WTC11 (cell line): ENCODE data around the gene ANKZF1. TPM values are rescaled to one million over a fixed set of nuclear protein-coding genes. Genes with fewer than 3 reads are reported as not detected.

ENCODE experiments used
- ATAC-seq: fragments of 200-7000 bp; cut with Tn5 transposase; 2 replicates; pipeline ENCODE4 v1.10.0; 2021; ENCODE audit warnings: mild to moderate bottlenecking, moderate library complexity
- CTCF ChIA-PET: fragments of 300-600 bp; sonication (Branson Sonifier 250); formaldehyde crosslinking; loops from one replicate; lab custom pipeline; 2021; ENCODE audit warnings: antibody characterized with exemption; lab: Charles Lee
- POLR2A ChIA-PET: fragments of 350-600 bp; sonication (Branson Sonifier 250); formaldehyde crosslinking; loops from one replicate; lab custom pipeline; 2021; ENCODE audit warnings: antibody characterized with exemption; lab: Charles Lee
- DNase-seq: peaks from one replicate; pipeline ENCODE4 v3.0.0; 2021; ENCODE audit warnings: low spot score
- H3K27ac Mint-ChIP-seq: 2 replicates; pipeline ENCODE4 v1.8.0; 2021; ENCODE audit warnings: mixed read lengths
- H3K27me3 Mint-ChIP-seq: 2 replicates; pipeline ENCODE4 v1.8.0; 2021; ENCODE audit warnings: low read depth, mild to moderate bottlenecking, moderate library complexity, mixed read lengths
- H3K36me3 Mint-ChIP-seq: 2 replicates; pipeline ENCODE4 v1.8.0; 2021; ENCODE audit warnings: mixed read lengths
- H3K4me1 Mint-ChIP-seq: 2 replicates; pipeline ENCODE4 v1.8.0; 2022; ENCODE audit warnings: mixed read lengths
- H3K4me3 Mint-ChIP-seq: 2 replicates; pipeline ENCODE4 v1.8.0; 2021; ENCODE audit warnings: mild to moderate bottlenecking, moderate library complexity, mixed read lengths
- H3K9me3 Mint-ChIP-seq: 2 replicates; pipeline ENCODE4 v1.8.0; 2021; ENCODE audit warnings: mixed read lengths
- ATF2 ChIP-seq: sonication (generic); formaldehyde crosslinking; IDR thresholded peaks from 2 replicates; pipeline ENCODE4 v1.8.1; 2022; ENCODE audit warnings: low read depth, missing genetic modification reagents, borderline replicate concordance
- CBFB ChIP-seq: sonication (generic); formaldehyde crosslinking; IDR thresholded peaks from 2 replicates; pipeline ENCODE4 v1.8.1; 2022; ENCODE audit warnings: mild to moderate bottlenecking, low read depth, missing genetic modification reagents
- CDX4 ChIP-seq: fragments of 250-450 bp; sonication (Bioruptor Pico); IDR thresholded peaks from 2 replicates; pipeline ENCODE4 v1.9.0; 2021; ENCODE audit warnings: moderate library complexity, mild to moderate bottlenecking, inconsistent platforms, borderline replicate concordance
- ELF4 ChIP-seq: sonication (generic); formaldehyde crosslinking; IDR thresholded peaks from 2 replicates; pipeline ENCODE4 v1.8.1; 2022; ENCODE audit warnings: low read depth, mild to moderate bottlenecking, moderate library complexity, missing genetic modification reagents
- FOXK1 ChIP-seq: sonication (generic); formaldehyde crosslinking; IDR thresholded peaks from 2 replicates; pipeline ENCODE4 v1.8.0; 2022; ENCODE audit warnings: mild to moderate bottlenecking, moderate library complexity, missing genetic modification reagents
- RELA ChIP-seq: sonication (generic); formaldehyde crosslinking; IDR thresholded peaks from 2 replicates; pipeline ENCODE4 v1.8.1; 2022; ENCODE audit warnings: missing genetic modification reagents, mild to moderate bottlenecking, borderline replicate concordance
- RORB ChIP-seq: fragments of 250-450 bp; sonication (Bioruptor Pico); IDR thresholded peaks from 2 replicates; pipeline ENCODE4 v1.9.0; 2021; ENCODE audit warnings: mild to moderate bottlenecking
- ZNF416 ChIP-seq: fragments of 250-450 bp; sonication (Bioruptor Pico); IDR thresholded peaks from 2 replicates; pipeline ENCODE4 v1.9.0; 2021; ENCODE audit warnings: mild to moderate bottlenecking, inconsistent platforms
- ZNF512 ChIP-seq: sonication (generic); formaldehyde crosslinking; IDR thresholded peaks from 2 replicates; pipeline ENCODE4 v1.8.1; 2022; ENCODE audit warnings: missing genetic modification reagents, borderline replicate concordance
- total RNA-seq: library from RNA; stranded (reverse); gene quantifications from 3 replicates; pipeline ENCODE4 v1.2.3, GENCODE V29; 2021
- TF ChIP-seq, protein P1 (sequence below): sonication (generic); formaldehyde crosslinking; IDR thresholded peaks from 2 replicates; pipeline ENCODE4 v1.8.0; 2022; ENCODE audit warnings: missing genetic modification reagents
- TF ChIP-seq, protein P2 (sequence below): sonication (generic); formaldehyde crosslinking; IDR thresholded peaks from 2 replicates; pipeline ENCODE4 v1.8.1; 2023; ENCODE audit warnings: mild to moderate bottlenecking, missing genetic modification reagents, borderline replicate concordance
- TF ChIP-seq, protein P3 (sequence below): sonication (generic); formaldehyde crosslinking; IDR thresholded peaks from 2 replicates; pipeline ENCODE4 v1.8.0; 2023; ENCODE audit warnings: missing genetic modification reagents

ANKZF1 gene
- total RNA-seq, 1 experiment from 2014 or later = 70.4 TPM

DNA sequence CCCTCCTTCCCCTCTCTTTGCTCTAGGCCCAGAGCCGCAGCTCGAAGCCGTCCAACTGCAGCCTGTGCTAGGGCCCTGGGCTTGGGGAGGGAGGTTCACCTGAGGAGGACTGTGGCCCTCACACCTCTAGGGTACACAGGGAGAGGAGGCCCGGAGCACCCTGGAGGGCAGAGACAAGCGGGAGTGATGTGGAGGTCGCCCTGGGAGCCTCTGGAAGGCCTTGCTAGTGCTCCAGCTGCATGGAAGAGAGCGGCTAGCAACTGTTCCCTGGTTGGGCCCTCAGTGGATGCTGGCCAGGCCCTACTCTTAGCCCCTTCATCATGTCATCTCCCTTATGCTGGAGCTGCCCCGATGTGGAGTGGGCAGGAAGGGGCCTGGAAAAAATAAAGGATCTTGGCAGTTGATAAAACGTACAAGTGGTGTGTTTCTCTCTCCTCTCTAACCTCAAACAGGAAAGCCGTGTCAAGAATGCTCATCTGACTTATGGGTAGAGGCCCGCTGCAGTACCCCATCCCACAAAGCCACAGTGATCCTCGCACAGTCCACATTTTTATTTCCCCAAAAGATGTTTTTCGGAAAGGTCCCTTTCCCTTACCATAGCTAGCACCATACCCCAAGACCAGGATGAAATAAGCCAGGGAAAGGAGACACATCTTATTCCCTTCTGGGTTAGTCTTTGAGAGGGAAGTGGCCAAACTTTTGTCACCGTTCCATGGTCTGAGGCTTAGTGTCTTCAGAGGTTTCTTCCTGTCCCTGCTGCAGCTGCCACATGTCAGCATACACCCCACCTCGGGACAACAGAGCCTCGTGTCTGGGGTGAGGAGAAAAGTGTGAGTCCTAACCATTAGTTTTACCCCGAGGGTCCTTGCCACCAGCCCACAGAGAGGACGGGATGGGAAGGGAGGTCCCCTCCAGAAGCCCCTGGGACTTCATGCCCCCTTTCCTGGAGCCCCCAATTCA is 20.1 kb upstream of the ANKZF1 start (continued):
- TF ChIP-seq ELF4 (CRISPR knock-in tag) (no peak), FOXK1 (CRISPR knock-in tag) (no peak), CBFB (CRISPR knock-in tag) (no peak)

DNA sequence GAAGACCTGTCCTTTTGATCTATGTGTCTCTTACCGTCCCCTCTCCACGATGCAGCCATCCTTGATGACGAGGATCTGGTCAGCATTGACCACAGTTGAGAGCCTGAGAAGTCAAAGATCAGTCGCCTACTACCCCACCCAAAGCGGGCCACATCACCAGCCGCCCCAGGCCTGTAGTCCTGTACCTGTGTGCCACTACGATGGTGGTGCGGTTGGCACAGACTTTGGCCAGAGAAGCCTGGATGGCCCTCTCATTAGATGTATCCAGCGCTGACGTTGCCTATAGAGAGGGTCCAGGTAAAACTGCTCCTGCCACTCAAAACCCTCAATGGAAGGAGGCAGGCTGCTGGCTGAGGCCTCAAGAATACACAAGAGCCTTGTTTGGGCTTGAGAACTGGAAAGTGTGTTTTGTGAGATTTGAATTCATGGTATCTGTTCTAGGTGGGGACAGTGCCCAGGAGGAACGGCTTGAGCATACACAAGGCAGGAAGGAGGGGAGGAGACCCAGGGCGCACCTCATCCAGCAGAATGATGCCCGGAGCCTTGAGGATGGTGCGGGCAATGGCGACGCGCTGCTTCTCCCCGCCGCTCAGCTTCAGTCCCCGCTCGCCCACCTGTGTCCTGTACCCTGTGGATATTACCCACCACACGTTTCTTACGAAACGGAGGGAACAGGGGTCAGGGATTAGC is 19.3 kb upstream of the ANKZF1 start:
- ChIA-PET CTCF (no interaction called here), POLR2A (no interaction called here)
- H3K27ac Mint-ChIP-seq = no peak overlapping the region
- no peaks in the 10 kb centered on the region for H3K9me3 Mint-ChIP-seq
- peaks cover 59% of the 10 kb centered on the region for H3K36me3 Mint-ChIP-seq
- no peaks in the 10 kb centered on the region for H3K27me3 Mint-ChIP-seq
- ATAC-seq (no peak), DNase-seq (no peak)
- H3K4me3 Mint-ChIP-seq = no peak overlapping the region
- peaks cover 6% of the 10 kb centered on the region for H3K4me1 Mint-ChIP-seq
- TF ChIP-seq, protein P1, sequence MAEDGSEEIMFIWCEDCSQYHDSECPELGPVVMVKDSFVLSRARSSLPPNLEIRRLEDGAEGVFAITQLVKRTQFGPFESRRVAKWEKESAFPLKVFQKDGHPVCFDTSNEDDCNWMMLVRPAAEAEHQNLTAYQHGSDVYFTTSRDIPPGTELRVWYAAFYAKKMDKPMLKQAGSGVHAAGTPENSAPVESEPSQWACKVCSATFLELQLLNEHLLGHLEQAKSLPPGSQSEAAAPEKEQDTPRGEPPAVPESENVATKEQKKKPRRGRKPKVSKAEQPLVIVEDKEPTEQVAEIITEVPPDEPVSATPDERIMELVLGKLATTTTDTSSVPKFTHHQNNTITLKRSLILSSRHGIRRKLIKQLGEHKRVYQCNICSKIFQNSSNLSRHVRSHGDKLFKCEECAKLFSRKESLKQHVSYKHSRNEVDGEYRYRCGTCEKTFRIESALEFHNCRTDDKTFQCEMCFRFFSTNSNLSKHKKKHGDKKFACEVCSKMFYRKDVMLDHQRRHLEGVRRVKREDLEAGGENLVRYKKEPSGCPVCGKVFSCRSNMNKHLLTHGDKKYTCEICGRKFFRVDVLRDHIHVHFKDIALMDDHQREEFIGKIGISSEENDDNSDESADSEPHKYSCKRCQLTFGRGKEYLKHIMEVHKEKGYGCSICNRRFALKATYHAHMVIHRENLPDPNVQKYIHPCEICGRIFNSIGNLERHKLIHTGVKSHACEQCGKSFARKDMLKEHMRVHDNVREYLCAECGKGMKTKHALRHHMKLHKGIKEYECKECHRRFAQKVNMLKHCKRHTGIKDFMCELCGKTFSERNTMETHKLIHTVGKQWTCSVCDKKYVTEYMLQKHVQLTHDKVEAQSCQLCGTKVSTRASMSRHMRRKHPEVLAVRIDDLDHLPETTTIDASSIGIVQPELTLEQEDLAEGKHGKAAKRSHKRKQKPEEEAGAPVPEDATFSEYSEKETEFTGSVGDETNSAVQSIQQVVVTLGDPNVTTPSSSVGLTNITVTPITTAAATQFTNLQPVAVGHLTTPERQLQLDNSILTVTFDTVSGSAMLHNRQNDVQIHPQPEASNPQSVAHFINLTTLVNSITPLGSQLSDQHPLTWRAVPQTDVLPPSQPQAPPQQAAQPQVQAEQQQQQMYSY (CRISPR knock-in tag) = no peak
- TF ChIP-seq RELA (CRISPR knock-in tag) (no peak), ZNF512 (CRISPR knock-in tag) (no peak), ZNF416 (CRISPR knock-in tag) (no peak), ELF4 (CRISPR knock-in tag) (no peak), CDX4 (CRISPR knock-in tag) (no peak)
- TF ChIP-seq, protein P2, sequence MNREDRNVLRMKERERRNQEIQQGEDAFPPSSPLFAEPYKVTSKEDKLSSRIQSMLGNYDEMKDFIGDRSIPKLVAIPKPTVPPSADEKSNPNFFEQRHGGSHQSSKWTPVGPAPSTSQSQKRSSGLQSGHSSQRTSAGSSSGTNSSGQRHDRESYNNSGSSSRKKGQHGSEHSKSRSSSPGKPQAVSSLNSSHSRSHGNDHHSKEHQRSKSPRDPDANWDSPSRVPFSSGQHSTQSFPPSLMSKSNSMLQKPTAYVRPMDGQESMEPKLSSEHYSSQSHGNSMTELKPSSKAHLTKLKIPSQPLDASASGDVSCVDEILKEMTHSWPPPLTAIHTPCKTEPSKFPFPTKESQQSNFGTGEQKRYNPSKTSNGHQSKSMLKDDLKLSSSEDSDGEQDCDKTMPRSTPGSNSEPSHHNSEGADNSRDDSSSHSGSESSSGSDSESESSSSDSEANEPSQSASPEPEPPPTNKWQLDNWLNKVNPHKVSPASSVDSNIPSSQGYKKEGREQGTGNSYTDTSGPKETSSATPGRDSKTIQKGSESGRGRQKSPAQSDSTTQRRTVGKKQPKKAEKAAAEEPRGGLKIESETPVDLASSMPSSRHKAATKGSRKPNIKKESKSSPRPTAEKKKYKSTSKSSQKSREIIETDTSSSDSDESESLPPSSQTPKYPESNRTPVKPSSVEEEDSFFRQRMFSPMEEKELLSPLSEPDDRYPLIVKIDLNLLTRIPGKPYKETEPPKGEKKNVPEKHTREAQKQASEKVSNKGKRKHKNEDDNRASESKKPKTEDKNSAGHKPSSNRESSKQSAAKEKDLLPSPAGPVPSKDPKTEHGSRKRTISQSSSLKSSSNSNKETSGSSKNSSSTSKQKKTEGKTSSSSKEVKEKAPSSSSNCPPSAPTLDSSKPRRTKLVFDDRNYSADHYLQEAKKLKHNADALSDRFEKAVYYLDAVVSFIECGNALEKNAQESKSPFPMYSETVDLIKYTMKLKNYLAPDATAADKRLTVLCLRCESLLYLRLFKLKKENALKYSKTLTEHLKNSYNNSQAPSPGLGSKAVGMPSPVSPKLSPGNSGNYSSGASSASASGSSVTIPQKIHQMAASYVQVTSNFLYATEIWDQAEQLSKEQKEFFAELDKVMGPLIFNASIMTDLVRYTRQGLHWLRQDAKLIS (CRISPR knock-in tag) = no peak
- TF ChIP-seq, all 79 proteins: peak for 0

DNA sequence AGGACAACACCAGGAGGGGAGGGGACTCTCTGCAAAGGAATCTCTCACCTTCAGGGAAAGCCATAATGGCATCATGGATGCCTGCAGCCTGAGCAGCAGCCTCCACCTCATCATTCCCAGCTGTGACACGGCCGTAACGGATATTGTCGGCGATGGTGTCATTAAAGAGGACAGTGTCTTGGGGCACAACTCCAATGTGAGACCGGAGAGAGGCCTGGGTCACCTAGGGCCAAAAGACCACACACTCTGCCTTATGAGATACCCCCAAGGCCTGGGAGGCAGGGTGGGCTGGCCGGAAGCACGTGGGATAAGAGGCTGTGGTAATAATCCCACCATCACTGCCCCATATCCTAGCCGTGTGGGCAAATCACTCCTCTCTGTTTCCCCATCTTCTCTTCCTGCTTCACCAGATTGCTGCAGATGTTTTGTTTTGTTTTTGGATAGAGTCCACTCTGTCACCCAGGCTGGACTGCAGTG is 18.7 kb upstream of the ANKZF1 start:
- H3K4me3 Mint-ChIP-seq = no peak overlapping the region
- DNase-seq (no peak), ATAC-seq (no peak)
- H3K36me3 Mint-ChIP-seq = peaks cover 59% of the 10 kb centered on the region
- H3K9me3 Mint-ChIP-seq = no peaks in the 10 kb centered on the region
- H3K27ac Mint-ChIP-seq = no peak overlapping the region
- ChIA-PET POLR2A (no interaction called here), CTCF (interaction anchor here (0.5 to 1.0 kb wide), 4 partner anchors 19 to 181 kb away, joined by 3 to 7 read pairs (median 4); partner anchors contain the start of gene CNPPD1)
- H3K4me1 Mint-ChIP-seq = peaks cover 7% of the 10 kb centered on the region
- TF ChIP-seq, protein P3, sequence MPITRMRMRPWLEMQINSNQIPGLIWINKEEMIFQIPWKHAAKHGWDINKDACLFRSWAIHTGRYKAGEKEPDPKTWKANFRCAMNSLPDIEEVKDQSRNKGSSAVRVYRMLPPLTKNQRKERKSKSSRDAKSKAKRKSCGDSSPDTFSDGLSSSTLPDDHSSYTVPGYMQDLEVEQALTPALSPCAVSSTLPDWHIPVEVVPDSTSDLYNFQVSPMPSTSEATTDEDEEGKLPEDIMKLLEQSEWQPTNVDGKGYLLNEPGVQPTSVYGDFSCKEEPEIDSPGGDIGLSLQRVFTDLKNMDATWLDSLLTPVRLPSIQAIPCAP (CRISPR knock-in tag) = no peak
- TF ChIP-seq RORB (no peak), ATF2 (CRISPR knock-in tag) (no peak)
- no peaks in the 10 kb centered on the region for H3K27me3 Mint-ChIP-seq
